Stimulated activated CD4-positive, alpha-beta T cell treated with anti-CD3 and anti-CD28 coated beads, Interleukin-4, amount 100 ng/mL, for 1 hour (primary cell): ENCODE results near the gene PC.

Source experiments
- DNase-seq: peaks from one replicate; pipeline ENCODE4 v3.0.0-alpha.2; 2020

The PC gene

GRCh38 chr11:66882561-66883015, 75.6 kb downstream of the PC start:
- no peak for DNase-seq

- no peak for DNase-seq
Measured at GRCh38 chr11:66881927-66882452, 76.2 kb downstream of the PC start.

GRCh38 chr11:66881451-66881835, 76.7 kb downstream of the PC start:
- DNase-seq = no peak

GRCh38 chr11:66880496-66881450, 77.4 kb downstream of the PC start:
- DNase-seq = no peak

- DNase-seq = no peak
Measured at GRCh38 chr11:66879999-66880398, 78.2 kb downstream of the PC start.

- DNase-seq = no peak
Measured at GRCh38 chr11:66879583-66879982, 78.6 kb downstream of the PC start.

- no peak for DNase-seq
Measured at GRCh38 chr11:66879000-66879399, 79.2 kb downstream of the PC start.

- DNase-seq = no peak
Measured at GRCh38 chr11:66878474-66878873, 79.7 kb downstream of the PC start.

GRCh38 chr11:66877588-66878385, 80.4 kb downstream of the PC start:
- no peak for DNase-seq

GRCh38 chr11:66875378-66875777, 82.8 kb downstream of the PC start:
- no peak for DNase-seq

- no peak for DNase-seq
Measured at GRCh38 chr11:66874232-66874631, 84.0 kb downstream of the PC start.

- no peak for DNase-seq
Measured at GRCh38 chr11:66871521-66871901, 86.7 kb downstream of the PC start.

GRCh38 chr11:66870616-66871520, 87.3 kb downstream of the PC start:
- no peak for DNase-seq

- no peak for DNase-seq
Measured at GRCh38 chr11:66870131-66870530, 88.1 kb downstream of the PC start.

GRCh38 chr11:66869567-66869870, 88.7 kb downstream of the PC start:
- no peak for DNase-seq

- DNase-seq = peak; percentile 83
Measured at GRCh38 chr11:66868726-66869566, 89.2 kb downstream of the PC start.

- no peak for DNase-seq
Measured at GRCh38 chr11:66868082-66868725, 90.0 kb downstream of the PC start.

GRCh38 chr11:66867425-66868040, 90.7 kb downstream of the PC start:
- no peak for DNase-seq

- DNase-seq = no peak
Measured at GRCh38 chr11:66866511-66866986, 91.6 kb downstream of the PC start.

- DNase-seq = no peak
Measured at GRCh38 chr11:66866007-66866406, 92.2 kb downstream of the PC start.
